Kidney epithelial cell (primary cell): Measurements from ENCODE around the gene ALDH16A1. TPM values are rescaled to one million over a fixed set of nuclear protein-coding genes. Genes with fewer than 3 reads are reported as not detected.

Experiments
- DNase-seq: peaks from one replicate; pipeline ENCODE4 v3.0.0-alpha.2; 2010; ENCODE audit warnings: low read depth
- H3K27me3 ChIP-seq: 2 replicates; pipeline ENCODE4 v1.6.0; 2011; ENCODE audit warnings: low read length; ENCODE audit not compliant: control insufficient read depth, insufficient read depth
- H3K36me3 ChIP-seq: 2 replicates; pipeline ENCODE4 v1.5.1; 2011; ENCODE audit warnings: low read length; ENCODE audit not compliant: control insufficient read depth, insufficient read depth
- H3K4me3 ChIP-seq: 2 replicates; pipeline ENCODE4 v1.5.1; 2011; ENCODE audit warnings: low read depth, mild to moderate bottlenecking, control low read depth, low read length
- total RNA-seq: library from RNA; depleted of rRNA; stranded (reverse); fragments of >200 nt; gene quantifications from 2 replicates; pipeline ENCODE4 v1.2.3, GENCODE V29; 2015
- TF ChIP-seq, protein P1 (sequence below): IDR thresholded peaks from 2 replicates; pipeline ENCODE4 v1.5.1; 2011; ENCODE audit warnings: mild to moderate bottlenecking, moderate library complexity, low read length, control low read depth, inconsistent platforms; ENCODE audit not compliant: insufficient read depth, poor library complexity, severe bottlenecking

Gene ALDH16A1
- total RNA-seq, 1 donor from 2014 or later, result 32.9 TPM

- no peak for DNase-seq
- H3K36me3 ChIP-seq, result no peaks in the 10 kb centered on the region
- peaks cover 99% of the 10 kb centered on the region for H3K27me3 ChIP-seq
- no peak overlapping the region for H3K4me3 ChIP-seq
- TF ChIP-seq, protein P1, sequence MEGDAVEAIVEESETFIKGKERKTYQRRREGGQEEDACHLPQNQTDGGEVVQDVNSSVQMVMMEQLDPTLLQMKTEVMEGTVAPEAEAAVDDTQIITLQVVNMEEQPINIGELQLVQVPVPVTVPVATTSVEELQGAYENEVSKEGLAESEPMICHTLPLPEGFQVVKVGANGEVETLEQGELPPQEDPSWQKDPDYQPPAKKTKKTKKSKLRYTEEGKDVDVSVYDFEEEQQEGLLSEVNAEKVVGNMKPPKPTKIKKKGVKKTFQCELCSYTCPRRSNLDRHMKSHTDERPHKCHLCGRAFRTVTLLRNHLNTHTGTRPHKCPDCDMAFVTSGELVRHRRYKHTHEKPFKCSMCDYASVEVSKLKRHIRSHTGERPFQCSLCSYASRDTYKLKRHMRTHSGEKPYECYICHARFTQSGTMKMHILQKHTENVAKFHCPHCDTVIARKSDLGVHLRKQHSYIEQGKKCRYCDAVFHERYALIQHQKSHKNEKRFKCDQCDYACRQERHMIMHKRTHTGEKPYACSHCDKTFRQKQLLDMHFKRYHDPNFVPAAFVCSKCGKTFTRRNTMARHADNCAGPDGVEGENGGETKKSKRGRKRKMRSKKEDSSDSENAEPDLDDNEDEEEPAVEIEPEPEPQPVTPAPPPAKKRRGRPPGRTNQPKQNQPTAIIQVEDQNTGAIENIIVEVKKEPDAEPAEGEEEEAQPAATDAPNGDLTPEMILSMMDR, result no peak
These were observed 22.2 kb upstream of the ALDH16A1 start for GRCh38 chr19:49430678-49431329.

GRCh38 chr19:49431330-49431749 lies 21.7 kb upstream of the ALDH16A1 start:
- H3K27me3 ChIP-seq, result peaks cover 99% of the 10 kb centered on the region
- H3K36me3 ChIP-seq, result no peaks in the 10 kb centered on the region
- DNase-seq, result no peak
- no peak overlapping the region for H3K4me3 ChIP-seq
- TF ChIP-seq, protein P1, result no peak

- DNase-seq, result no peak
- TF ChIP-seq, protein P1, result no peak
- peaks cover 99% of the 10 kb centered on the region for H3K27me3 ChIP-seq
- H3K4me3 ChIP-seq, result no peak overlapping the region
- no peaks in the 10 kb centered on the region for H3K36me3 ChIP-seq
These were observed 20.6 kb upstream of the ALDH16A1 start for GRCh38 chr19:49432141-49433073.

- TF ChIP-seq, protein P1, result no peak
These were observed 19.7 kb upstream of the ALDH16A1 start for GRCh38 chr19:49433240-49433901.

GRCh38 chr19:49434907-49435583 lies 18.0 kb upstream of the ALDH16A1 start:
- TF ChIP-seq, protein P1, result no peak
- DNase-seq, result no peak
- Histone ChIP-seq H3K4me3 (no peak overlapping the region), H3K27me3 (peaks cover 98% of the 10 kb centered on the region), H3K36me3 (no peaks in the 10 kb centered on the region)

More at GRCh38 chr19:49433240-49433901, 19.7 kb upstream of the ALDH16A1 start:
- Histone ChIP-seq H3K27me3 (peaks cover 99% of the 10 kb centered on the region), H3K4me3 (no peak overlapping the region), H3K36me3 (no peaks in the 10 kb centered on the region)
- no peak for DNase-seq
